ENCODE results near the gene CALU. TPM values are rescaled to one million over a fixed set of nuclear protein-coding genes. Genes with fewer than 3 reads are reported as not detected.

Gene CALU
- 43.9 and 44.2 TPM in 2 replicates for total RNA-seq

DNA sequence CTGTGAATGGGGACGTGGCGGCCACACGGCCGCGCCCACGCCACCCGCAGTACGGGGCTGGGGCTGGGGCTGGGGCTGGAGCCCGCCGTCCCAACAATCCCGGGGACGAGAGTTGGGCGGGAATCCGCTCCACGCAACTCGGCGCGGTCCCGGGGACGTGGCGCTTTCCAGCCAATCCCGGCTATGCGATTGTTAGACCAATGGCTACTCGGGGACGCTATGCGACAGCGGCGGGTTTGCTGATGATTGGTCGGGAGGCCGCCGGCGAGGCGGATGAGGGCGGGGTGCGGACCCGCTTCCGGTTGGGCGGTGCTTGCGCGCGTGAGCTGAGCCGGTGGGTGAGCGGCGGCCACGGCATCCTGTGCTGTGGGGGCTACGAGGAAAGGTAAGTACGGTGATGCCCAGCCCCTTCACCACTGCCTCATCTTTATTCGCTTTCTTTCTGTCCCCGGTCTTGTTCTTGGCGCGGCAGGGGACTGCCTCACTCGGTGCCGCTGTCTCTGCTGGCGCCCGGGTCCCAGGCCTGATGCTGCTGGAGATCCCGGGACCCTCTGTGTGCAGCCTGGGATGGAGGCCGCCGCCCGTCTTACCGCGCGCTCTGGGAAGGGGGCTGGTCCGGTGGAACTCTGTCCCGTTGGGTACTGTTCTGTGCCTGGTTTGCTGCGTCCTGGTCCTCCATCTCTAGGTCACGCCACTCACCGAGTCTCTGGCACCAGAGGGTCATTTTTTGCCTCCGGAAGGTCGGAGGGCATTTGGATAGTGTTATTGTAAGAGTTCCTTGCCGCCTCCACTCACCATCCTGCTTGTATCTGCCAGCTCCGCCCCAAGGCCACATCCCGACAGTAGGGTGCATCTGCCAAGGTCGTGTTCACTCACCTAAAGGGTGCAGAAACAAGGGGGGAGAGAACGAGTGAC is at the start of gene CALU:
TSS of gene CALU (plus strand) at position 312 of the 915 bp plus-strand sequence. CDS start 9,225 bp downstream, outside the sequence.
- intact Hi-C loops (cut with micrococcal nuclease) = loop anchor here (1.0 to 5.0 kb wide), 5 partner anchors 42 to 485 kb away; partner anchors contain the start of genes ATP6V1F, CCDC136 and TNPO3

- intact Hi-C loops (cut with micrococcal nuclease) = no loop called here
These were observed 47.9 kb upstream of the CALU start for GRCh38 chr7:128691227-128691626.

- intact Hi-C loops (cut with micrococcal nuclease) = no loop called here
These were observed 46.4 kb upstream of the CALU start for GRCh38 chr7:128692623-128693270.

GRCh38 chr7:128693373-128694015 is 45.7 kb upstream of the CALU start:
- intact Hi-C loops (cut with micrococcal nuclease) = no loop called here

GRCh38 chr7:128694738-128695137 is 44.4 kb upstream of the CALU start:
- intact Hi-C loops (cut with micrococcal nuclease) = loop anchor here (5.0 kb wide), 1 partner anchor 43 kb away; the partner anchor contains the start of gene CALU

GRCh38 chr7:128697302-128697905 is 41.8 kb upstream of the CALU start:
- intact Hi-C loops (cut with micrococcal nuclease) = loop anchor here (5.0 kb wide), 1 partner anchor 40 kb away; the partner anchor contains the start of gene CALU

DNA sequence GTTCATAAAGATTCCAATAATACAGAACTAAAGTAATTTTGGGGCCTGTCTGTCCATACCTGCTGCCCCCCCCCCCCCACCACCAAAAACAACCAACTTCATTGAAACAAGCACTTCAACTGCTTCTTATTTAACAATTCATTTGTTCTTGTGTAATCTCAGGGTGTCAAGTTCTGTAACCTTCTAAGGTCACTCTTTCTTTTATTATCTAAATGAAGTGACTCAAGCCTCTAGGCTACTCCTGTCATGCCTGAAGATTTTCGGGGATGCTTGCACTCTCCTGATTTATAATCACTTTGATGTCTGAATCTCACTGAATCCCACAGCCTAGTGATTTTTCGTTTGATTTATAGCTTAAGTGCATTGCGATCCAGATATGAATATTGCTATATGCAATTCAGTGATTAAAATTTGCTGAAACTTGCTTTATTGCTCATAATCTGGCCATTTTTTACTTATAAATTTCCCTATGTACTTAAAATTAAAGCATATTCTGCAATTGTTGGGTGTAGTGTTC is 39.9 kb upstream of the CALU start:
- intact Hi-C loops (cut with micrococcal nuclease) = loop anchor here (5.0 kb wide), 1 partner anchor 38 kb away; the partner anchor contains the start of gene CALU

DNA sequence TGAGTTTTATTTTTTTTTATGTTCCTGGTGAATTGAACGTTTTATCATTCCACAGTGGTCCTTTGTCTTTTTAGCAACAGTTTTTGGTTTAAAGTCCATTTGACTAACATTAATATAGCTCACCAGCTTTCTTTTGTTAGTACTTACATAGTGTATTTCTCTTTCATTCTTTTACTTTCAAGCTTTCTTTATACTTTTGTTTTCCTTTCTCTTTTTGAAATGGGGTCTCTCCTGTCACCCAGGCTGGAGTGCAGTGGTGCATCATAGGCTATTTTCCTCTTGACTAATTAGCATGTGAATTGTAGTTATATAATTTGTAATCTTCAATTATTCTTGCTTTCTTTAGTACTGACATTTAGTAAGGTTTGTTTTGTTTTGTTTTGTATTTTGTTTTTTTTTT is 39.3 kb upstream of the CALU start:
- intact Hi-C loops (cut with micrococcal nuclease) = loop anchor here (5.0 kb wide), 1 partner anchor 37 kb away; the partner anchor contains the start of gene CALU

GRCh38 chr7:128701062-128701785 is 37.9 kb upstream of the CALU start:
- intact Hi-C loops (cut with micrococcal nuclease) = no loop called here

DNA sequence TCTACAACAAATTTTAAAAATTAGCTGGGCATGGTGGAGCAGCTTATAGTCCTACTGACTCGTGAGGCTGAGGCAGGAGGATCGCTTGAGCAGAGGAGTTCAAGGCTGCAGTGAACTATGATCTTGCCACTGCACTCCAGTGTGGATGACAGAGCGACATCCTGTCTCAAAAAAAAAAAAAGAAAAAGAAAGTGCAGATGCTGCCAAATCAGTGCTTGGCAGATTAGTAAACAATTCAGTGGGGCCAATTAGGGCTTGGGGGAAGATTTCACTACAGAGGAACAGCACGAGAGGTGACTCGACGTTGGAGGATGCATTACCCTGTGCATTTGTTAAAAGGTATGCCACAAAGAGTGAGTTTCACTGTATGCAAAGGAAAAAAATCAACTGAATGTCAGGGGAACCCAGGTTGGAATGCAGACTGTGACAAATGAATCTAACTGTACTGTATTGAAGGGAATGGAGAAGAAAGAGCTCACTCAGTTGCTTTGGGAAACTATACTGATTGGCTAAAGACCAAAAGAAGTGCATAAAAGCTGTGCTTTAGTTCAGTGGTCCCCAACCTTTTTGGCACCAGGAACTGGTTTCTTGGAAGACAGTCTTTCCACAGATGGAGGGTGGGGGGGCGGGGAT is 35.4 kb upstream of the CALU start:
- intact Hi-C loops (cut with micrococcal nuclease) = no loop called here

DNA sequence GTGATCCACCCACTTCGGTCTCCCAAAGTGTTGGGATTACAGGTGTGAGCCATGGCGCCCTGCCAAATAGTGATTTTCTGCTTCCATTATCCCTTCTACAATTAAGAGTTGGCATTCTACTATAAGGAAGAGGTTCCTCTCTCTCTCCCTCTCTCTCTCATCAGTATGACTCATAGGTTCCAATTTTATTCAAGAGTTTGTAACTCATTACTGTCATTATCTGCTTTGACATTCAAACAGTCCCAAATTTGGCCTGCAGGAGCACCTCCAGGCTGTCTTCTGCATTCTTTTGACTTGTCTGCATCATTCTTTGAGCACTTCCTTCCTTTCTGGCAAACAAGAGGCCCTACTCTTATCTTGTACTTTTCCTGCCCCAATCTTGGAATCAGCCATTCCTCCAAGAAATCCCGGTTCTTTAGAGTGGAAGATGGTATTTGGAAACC is 33.2 kb upstream of the CALU start:
- intact Hi-C loops (cut with micrococcal nuclease) = no loop called here

- intact Hi-C loops (cut with micrococcal nuclease) = no loop called here
These were observed 31.4 kb upstream of the CALU start for GRCh38 chr7:128707752-128708151.

GRCh38 chr7:128708235-128708634 is 30.9 kb upstream of the CALU start:
- intact Hi-C loops (cut with micrococcal nuclease) = no loop called here

DNA sequence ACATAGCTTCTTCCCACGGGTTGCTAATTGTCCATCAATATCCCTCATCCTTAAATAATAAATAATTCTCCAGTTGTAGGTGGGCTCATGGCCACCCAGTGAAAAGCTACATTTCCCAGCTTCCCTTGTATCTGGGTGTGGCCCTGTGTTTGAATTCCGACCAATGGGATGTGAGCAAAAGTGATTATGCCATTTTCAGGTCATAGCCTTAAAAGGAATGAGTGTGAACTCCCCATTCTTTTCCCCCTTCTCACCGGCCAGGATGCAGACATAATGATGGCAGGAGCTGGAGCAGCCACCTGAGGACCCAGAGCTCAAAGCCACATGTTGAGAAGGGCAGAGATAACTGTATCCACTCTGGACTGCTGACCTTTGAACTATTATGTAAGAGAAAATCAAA is 30.3 kb upstream of the CALU start:
- intact Hi-C loops (cut with micrococcal nuclease) = no loop called here

- intact Hi-C loops (cut with micrococcal nuclease) = no loop called here
These were observed 28.7 kb upstream of the CALU start for GRCh38 chr7:128710481-128710880.

DNA sequence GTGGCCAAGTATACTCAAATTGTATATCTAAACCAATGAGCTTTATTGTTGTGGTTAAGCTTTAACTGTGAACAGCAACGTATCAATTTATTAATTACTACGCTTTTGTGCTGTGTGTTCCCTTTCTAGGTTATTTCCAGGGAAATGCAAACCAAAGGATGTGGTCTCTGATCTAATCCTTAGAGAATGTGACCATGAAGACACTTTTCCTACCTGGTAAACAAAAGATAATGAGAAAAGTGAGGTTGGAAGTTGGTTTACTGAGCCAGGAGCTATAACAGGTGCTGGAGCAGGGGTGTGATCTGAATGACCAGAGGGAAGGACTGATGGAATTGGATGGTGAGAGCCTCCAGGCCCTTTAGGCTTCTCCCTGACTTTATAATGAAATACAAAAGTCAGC is 25.4 kb upstream of the CALU start:
- intact Hi-C loops (cut with micrococcal nuclease) = no loop called here

DNA sequence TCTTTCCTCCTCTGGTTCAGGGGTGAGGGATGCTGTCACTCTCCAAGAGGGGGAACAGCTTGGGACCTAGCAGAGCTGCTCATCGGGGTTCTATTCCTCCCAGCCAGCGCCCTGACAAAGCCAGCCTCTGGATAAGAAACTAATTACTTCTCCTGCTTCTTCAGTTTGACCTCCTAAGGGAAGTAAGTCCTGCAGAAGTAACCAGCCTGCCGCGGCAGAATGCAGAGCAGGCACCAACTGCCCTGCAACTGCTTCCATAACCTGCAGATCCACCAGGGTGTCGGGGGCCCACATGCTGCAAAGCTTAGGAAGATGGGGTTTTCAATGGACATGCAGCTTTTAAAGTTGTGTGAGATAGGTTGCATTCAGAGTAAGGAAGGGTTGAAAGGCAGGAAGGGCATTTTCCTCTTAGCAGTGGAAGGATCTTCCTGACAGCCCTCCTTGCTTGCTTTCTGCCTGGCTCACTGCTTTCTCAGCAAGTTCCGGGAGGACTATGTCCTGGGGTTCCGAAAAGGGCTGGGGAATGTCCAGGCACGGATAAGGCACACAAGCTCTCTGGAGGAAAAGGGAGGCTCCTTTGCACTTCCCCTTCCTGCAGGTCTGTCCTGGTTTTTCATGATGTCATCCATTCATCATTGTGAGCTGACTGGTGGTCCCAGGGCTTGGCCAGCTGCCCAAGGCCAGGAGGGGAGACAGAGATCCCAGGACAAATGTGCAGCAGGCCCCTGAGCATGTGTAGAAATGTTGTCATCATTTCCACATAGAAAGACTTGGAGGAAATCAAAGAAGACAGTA is 24.3 kb upstream of the CALU start:
- intact Hi-C loops (cut with micrococcal nuclease) = no loop called here

GRCh38 chr7:128718967-128719642 is 20.1 kb upstream of the CALU start:
- intact Hi-C loops (cut with micrococcal nuclease) = no loop called here
